GM19099 (cell line): ENCODE data around the gene HADHB.

Experiments used
- POLR2A ChIP-seq: IDR thresholded peaks from 3 replicates; pipeline ENCODE4 v1.6.1; 2011; ENCODE audit warnings: low read depth; ENCODE audit not compliant: insufficient read length; ENCODE audit errors: extremely low read depth

The HADHB gene

DNA sequence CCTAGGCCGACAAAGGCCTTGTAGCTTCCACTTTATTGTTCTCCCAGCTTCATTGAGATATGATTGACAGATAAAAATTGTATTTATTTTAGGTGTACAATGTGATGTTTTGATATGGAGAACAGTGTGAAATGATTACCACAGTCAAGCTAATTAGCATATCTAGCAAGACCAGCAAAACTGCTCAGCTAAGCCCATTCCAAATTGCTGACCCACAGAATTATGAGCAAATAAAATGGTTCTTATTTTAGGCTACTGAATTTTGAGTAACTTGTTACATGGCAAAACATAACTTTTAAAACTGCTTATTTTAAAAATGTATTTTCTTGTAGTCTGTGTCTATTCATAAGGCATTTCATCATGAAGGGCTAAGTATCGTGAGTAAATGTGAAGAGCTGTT is 92.6 kb downstream of the HADHB start:
- no peak for TF ChIP-seq POLR2A
